GM21526 (cell line): ENCODE results near the gene RSU1.

Experiments used
- ATAC-seq: cut with Tn5 transposase; IDR thresholded peaks from one replicate; pipeline ENCODE4 v1.9.1; 2021; ENCODE audit warnings: moderate library complexity; ENCODE audit not compliant: unreplicated experiment, low FRiP score

The RSU1 gene

GRCh38 chr10:16822726-16823360 is 5.6 kb upstream of the RSU1 start:
- ATAC-seq: no peak

GRCh38 chr10:16822027-16822426 is 4.8 kb upstream of the RSU1 start:
- no peak for ATAC-seq

GRCh38 chr10:16820421-16820820 is 3.2 kb upstream of the RSU1 start:
- ATAC-seq: no peak

GRCh38 chr10:16820018-16820417 is 2.8 kb upstream of the RSU1 start:
- ATAC-seq: no peak

- ATAC-seq: no peak
Measured at GRCh38 chr10:16819436-16819835, 2.2 kb upstream of the RSU1 start.

GRCh38 chr10:16819026-16819425 is 1.8 kb upstream of the RSU1 start:
- ATAC-seq: no peak

GRCh38 chr10:16816830-16817124 is 447 bp downstream of the RSU1 start:
- no peak for ATAC-seq

GRCh38 chr10:16816171-16816570 is 1.1 kb downstream of the RSU1 start:
- no peak for ATAC-seq

GRCh38 chr10:16814012-16814411 is 3.2 kb downstream of the RSU1 start:
- ATAC-seq: no peak

- ATAC-seq: no peak
Measured at GRCh38 chr10:16812676-16813075, 4.5 kb downstream of the RSU1 start.

GRCh38 chr10:16811765-16812164 is 5.5 kb downstream of the RSU1 start:
- no peak for ATAC-seq

GRCh38 chr10:16811292-16811691 is 5.9 kb downstream of the RSU1 start:
- ATAC-seq: no peak

- peak; percentile 83 for ATAC-seq
Measured at GRCh38 chr10:16809074-16809718, 8.0 kb downstream of the RSU1 start.

- ATAC-seq: no peak
Measured at GRCh38 chr10:16804123-16804522, 13.1 kb downstream of the RSU1 start.

- ATAC-seq: no peak
Measured at GRCh38 chr10:16803464-16803863, 13.8 kb downstream of the RSU1 start.

GRCh38 chr10:16799621-16800020 is 17.6 kb downstream of the RSU1 start:
- ATAC-seq: peak; percentile 69

- ATAC-seq: no peak
Measured at GRCh38 chr10:16798571-16798970, 18.7 kb downstream of the RSU1 start.

- no peak for ATAC-seq
Measured at GRCh38 chr10:16795410-16796073, 21.7 kb downstream of the RSU1 start.

GRCh38 chr10:16794005-16794404 is 23.2 kb downstream of the RSU1 start:
- no peak for ATAC-seq

GRCh38 chr10:16792675-16793074 is 24.5 kb downstream of the RSU1 start:
- ATAC-seq: no peak

- ATAC-seq: no peak
Measured at GRCh38 chr10:16789765-16790164, 27.5 kb downstream of the RSU1 start.

- ATAC-seq: no peak
Measured at GRCh38 chr10:16789261-16789660, 28.0 kb downstream of the RSU1 start.
